HL-60 (cell line): ENCODE results near the gene C2CD4D.

ENCODE experiments used
- GABPA ChIP-seq: IDR thresholded peaks from 2 replicates; pipeline ENCODE4 v1.6.1; 2012; ENCODE audit warnings: low read depth
- REST ChIP-seq: IDR thresholded peaks from 2 replicates; pipeline ENCODE4 v1.6.1; 2012; ENCODE audit warnings: low read depth; ENCODE audit not compliant: insufficient replicate concordance
- TF ChIP-seq, protein P1 (sequence below): IDR thresholded peaks from one replicate; pipeline ENCODE4 v1.5.1; 2011; ENCODE audit warnings: low read length, control low read depth, inconsistent platforms; ENCODE audit not compliant: insufficient read depth

DNA sequence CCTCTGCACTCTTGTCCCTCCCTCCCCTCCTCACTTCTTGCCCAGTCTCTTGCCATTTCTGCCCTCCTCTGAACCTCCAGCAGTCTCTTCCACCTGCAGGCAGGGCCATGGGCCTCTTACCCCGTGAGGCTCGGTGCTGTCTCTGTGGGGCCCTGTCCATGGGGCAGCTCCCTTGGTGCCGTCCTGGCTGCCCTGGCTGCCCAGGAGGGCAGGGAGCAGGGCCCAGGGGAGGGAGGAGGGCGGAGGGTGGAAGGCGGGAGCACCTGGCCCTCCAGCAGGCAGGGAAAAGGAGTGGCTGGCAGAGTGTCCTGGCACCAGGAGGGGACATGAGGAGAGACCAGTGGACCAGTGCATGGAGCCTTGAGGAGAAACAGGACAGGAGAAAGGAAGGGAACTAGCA is 8.0 kb downstream of the C2CD4D start, which contains the start of gene RORC:
- TF ChIP-seq, protein P1, sequence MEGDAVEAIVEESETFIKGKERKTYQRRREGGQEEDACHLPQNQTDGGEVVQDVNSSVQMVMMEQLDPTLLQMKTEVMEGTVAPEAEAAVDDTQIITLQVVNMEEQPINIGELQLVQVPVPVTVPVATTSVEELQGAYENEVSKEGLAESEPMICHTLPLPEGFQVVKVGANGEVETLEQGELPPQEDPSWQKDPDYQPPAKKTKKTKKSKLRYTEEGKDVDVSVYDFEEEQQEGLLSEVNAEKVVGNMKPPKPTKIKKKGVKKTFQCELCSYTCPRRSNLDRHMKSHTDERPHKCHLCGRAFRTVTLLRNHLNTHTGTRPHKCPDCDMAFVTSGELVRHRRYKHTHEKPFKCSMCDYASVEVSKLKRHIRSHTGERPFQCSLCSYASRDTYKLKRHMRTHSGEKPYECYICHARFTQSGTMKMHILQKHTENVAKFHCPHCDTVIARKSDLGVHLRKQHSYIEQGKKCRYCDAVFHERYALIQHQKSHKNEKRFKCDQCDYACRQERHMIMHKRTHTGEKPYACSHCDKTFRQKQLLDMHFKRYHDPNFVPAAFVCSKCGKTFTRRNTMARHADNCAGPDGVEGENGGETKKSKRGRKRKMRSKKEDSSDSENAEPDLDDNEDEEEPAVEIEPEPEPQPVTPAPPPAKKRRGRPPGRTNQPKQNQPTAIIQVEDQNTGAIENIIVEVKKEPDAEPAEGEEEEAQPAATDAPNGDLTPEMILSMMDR: no peak
- TF ChIP-seq GABPA (no peak), REST (no peak)
